Activated CD8-positive, alpha-beta T cell treated with anti-CD3 and anti-CD28 coated beads, Interleukin-2, amount 10 ng/mL, durations not matched to agents 7 days and 5 days (primary cell): ENCODE results near the gene AURKB. TPM values are rescaled to one million over a fixed set of nuclear protein-coding genes. Genes with fewer than 3 reads are reported as not detected.
A peak's percentile ranks its signal among the peaks of the same experiment; 100 is the strongest.
"Not testable (repeated sequence)": the region's sequence is repeated elsewhere in the genome, so short reads cannot be mapped to it uniquely, and the experiment has no call there.

ENCODE experiments used
- ATAC-seq: fragments of 150-1000 bp; cut with Tn5 transposase; one replicate; pipeline ENCODE4 v1.10.0; 2021; ENCODE audit warnings: moderate library complexity
- CTCF ChIA-PET: fragments of 350-600 bp; sonication (Branson Sonifier 250); formaldehyde crosslinking; loops from one replicate; lab custom pipeline; 2021; ENCODE audit warnings: antibody characterized with exemption; lab: Charles Lee
- POLR2A ChIA-PET: fragments of 350-600 bp; sonication (Branson Sonifier 250); formaldehyde crosslinking; loops from one replicate; lab custom pipeline; 2021; ENCODE audit warnings: antibody characterized with exemption; lab: Charles Lee
- DNase-seq: peaks from one replicate; pipeline ENCODE4 v3.0.0-alpha.2; 2020
- H3K27ac Mint-ChIP-seq: one replicate; pipeline ENCODE4 v1.8.0; 2021; ENCODE audit warnings: mild to moderate bottlenecking, mixed read lengths
- H3K27me3 Mint-ChIP-seq: one replicate; pipeline ENCODE4 v1.8.0; 2021; ENCODE audit warnings: low read depth, mixed read lengths
- H3K36me3 Mint-ChIP-seq: one replicate; pipeline ENCODE4 v1.8.0; 2021; ENCODE audit warnings: low read depth, mixed read lengths
- H3K4me1 Mint-ChIP-seq: one replicate; pipeline ENCODE4 v1.8.0; 2021; ENCODE audit warnings: low read depth, mixed read lengths
- H3K4me3 Mint-ChIP-seq: one replicate; pipeline ENCODE4 v1.8.0; 2021; ENCODE audit warnings: mild to moderate bottlenecking, mixed read lengths
- H3K9me3 Mint-ChIP-seq: one replicate; pipeline ENCODE4 v1.8.0; 2022; ENCODE audit warnings: mixed read lengths; ENCODE audit not compliant: insufficient read depth
- total RNA-seq, 2 experiments: library from RNA; stranded (reverse); gene quantifications; one replicate each; pipeline ENCODE4 v1.2.3, GENCODE V29; 2021

AURKB gene
- total RNA-seq: 100 to 1,000 TPM; 182 to 210 TPM

- Mint-ChIP-seq H3K27me3 (no peaks in the 10 kb centered on the region), H3K36me3 (peaks cover 45% of the 10 kb centered on the region), H3K4me1 (peaks cover 41% of the 10 kb centered on the region), H3K27ac (peak within 1 kb of the TSS; percentile 99), H3K4me3 (peak within 1 kb of the TSS; percentile 99), H3K9me3 (no peaks in the 10 kb centered on the region)
- ATAC-seq (peak; percentile 97), DNase-seq (peak; percentile 96)
- ChIA-PET POLR2A (interaction anchor here (0.6 to 9.4 kb wide), 14 partner anchors 9 to 278 kb away, joined by 3 to 92 read pairs (median 6); partner anchors contain the start of genes BORCS6, CNTROB, CTC1 and SLC25A35), CTCF (interaction anchor here (1.0 to 2.1 kb wide), 9 partner anchors 11 to 117 kb away, joined by 3 to 14 read pairs (median 5); no protein-coding TSS in a partner anchor)
Measured at GRCh38 chr17:8209907-8210760, at the start of gene AURKB. AURKB (minus strand) TSS chr17:8210575; CDS start chr17:8210224, 351 bp downstream.

GRCh38 chr17:8257801-8258200, 47.4 kb upstream of the AURKB start:
- Mint-ChIP-seq H3K9me3 (no peaks in the 10 kb centered on the region), H3K4me3 (no peak overlapping the region), H3K27ac (no peak overlapping the region), H3K36me3 (peaks cover 45% of the 10 kb centered on the region), H3K27me3 (no peaks in the 10 kb centered on the region), H3K4me1 (no peaks in the 10 kb centered on the region)
- DNase-seq (no peak), ATAC-seq (no peak)
- CTCF ChIA-PET: interaction anchor here (1.0 kb wide), 1 partner anchor 9 kb away, joined by 4 read pairs; the partner anchor contains the start of gene PFAS
- POLR2A ChIA-PET: interaction anchor here (1.3 kb wide), 1 partner anchor 11 kb away, joined by 3 read pairs; no protein-coding TSS in a partner anchor

GRCh38 chr17:8256691-8257090, 46.3 kb upstream of the AURKB start:
- DNase-seq (no peak), ATAC-seq (no peak)
- H3K9me3 Mint-ChIP-seq: no peaks in the 10 kb centered on the region
- no peaks in the 10 kb centered on the region for H3K27me3 Mint-ChIP-seq
- ChIA-PET POLR2A (interaction anchor here (1.3 kb wide), 1 partner anchor 10 kb away, joined by 3 read pairs; no protein-coding TSS in a partner anchor), CTCF (interaction anchor here (0.7 kb wide), 1 partner anchor 551 kb away, joined by 3 read pairs; no protein-coding TSS in a partner anchor)
- H3K4me3 Mint-ChIP-seq: no peak overlapping the region
- H3K36me3 Mint-ChIP-seq: peaks cover 40% of the 10 kb centered on the region
- no peak overlapping the region for H3K27ac Mint-ChIP-seq
- H3K4me1 Mint-ChIP-seq: no peaks in the 10 kb centered on the region

GRCh38 chr17:8256291-8256690, 45.9 kb upstream of the AURKB start:
- DNase-seq: no peak
- no peak overlapping the region for H3K27ac Mint-ChIP-seq
- no peaks in the 10 kb centered on the region for H3K4me1 Mint-ChIP-seq
- ATAC-seq: no peak
- peaks cover 40% of the 10 kb centered on the region for H3K36me3 Mint-ChIP-seq
- ChIA-PET CTCF (interaction anchor here (0.7 to 1.2 kb wide), 2 partner anchors 39 to 550 kb away, joined by 3 to 5 read pairs; partner anchors contain the start of gene SLC25A35), POLR2A (interaction anchor here (1.3 kb wide), 1 partner anchor 10 kb away, joined by 3 read pairs; no protein-coding TSS in a partner anchor)
- no peaks in the 10 kb centered on the region for H3K9me3 Mint-ChIP-seq
- H3K27me3 Mint-ChIP-seq: no peaks in the 10 kb centered on the region
- no peak overlapping the region for H3K4me3 Mint-ChIP-seq

- H3K27me3 Mint-ChIP-seq: no peaks in the 10 kb centered on the region
- ChIA-PET POLR2A (no interaction called here), CTCF (interaction anchor here (1.2 kb wide), 1 partner anchor 40 kb away, joined by 5 read pairs; the partner anchor contains the start of gene SLC25A35)
- H3K4me3 Mint-ChIP-seq: no peak overlapping the region
- no peak for DNase-seq
- no peak overlapping the region for H3K27ac Mint-ChIP-seq
- peaks cover 36% of the 10 kb centered on the region for H3K36me3 Mint-ChIP-seq
- no peaks in the 10 kb centered on the region for H3K9me3 Mint-ChIP-seq
- ATAC-seq: no peak
- H3K4me1 Mint-ChIP-seq: peaks cover 3% of the 10 kb centered on the region
Measured at GRCh38 chr17:8255499-8255898, 45.1 kb upstream of the AURKB start.

GRCh38 chr17:8254881-8255280, 44.5 kb upstream of the AURKB start:
- ATAC-seq (no peak), DNase-seq (no peak)
- ChIA-PET POLR2A (no interaction called here), CTCF (interaction anchor here (1.2 kb wide), 1 partner anchor 40 kb away, joined by 5 read pairs; the partner anchor contains the start of gene SLC25A35)
- H3K27ac Mint-ChIP-seq: no peak overlapping the region
- H3K27me3 Mint-ChIP-seq: no peaks in the 10 kb centered on the region
- H3K36me3 Mint-ChIP-seq: peaks cover 31% of the 10 kb centered on the region
- no peaks in the 10 kb centered on the region for H3K9me3 Mint-ChIP-seq
- H3K4me3 Mint-ChIP-seq: no peak overlapping the region
- peaks cover 9% of the 10 kb centered on the region for H3K4me1 Mint-ChIP-seq

- H3K9me3 Mint-ChIP-seq: no peaks in the 10 kb centered on the region
- no peak overlapping the region for H3K4me3 Mint-ChIP-seq
- peaks cover 14% of the 10 kb centered on the region for H3K4me1 Mint-ChIP-seq
- POLR2A ChIA-PET: no interaction called here
- CTCF ChIA-PET: no interaction called here
- H3K36me3 Mint-ChIP-seq: peaks cover 31% of the 10 kb centered on the region
- H3K27me3 Mint-ChIP-seq: no peaks in the 10 kb centered on the region
- no peak overlapping the region for H3K27ac Mint-ChIP-seq
- DNase-seq (no peak), ATAC-seq (no peak)
Measured at GRCh38 chr17:8253801-8254200, 43.4 kb upstream of the AURKB start.

- POLR2A ChIA-PET, DNase-seq, H3K9me3 Mint-ChIP-seq, H3K4me3 Mint-ChIP-seq, ATAC-seq, H3K27ac Mint-ChIP-seq, H3K27me3 Mint-ChIP-seq: not testable (repeated sequence)
- Mint-ChIP-seq H3K4me1 (peaks cover 16% of the 10 kb centered on the region), H3K36me3 (peaks cover 27% of the 10 kb centered on the region)
- CTCF ChIA-PET: interaction anchor here (1.2 to 2.8 kb wide), 2 partner anchors 9 to 49 kb away, joined by 3 to 9 read pairs; no protein-coding TSS in a partner anchor
Measured at GRCh38 chr17:8251411-8251810, 41.0 kb upstream of the AURKB start.

- H3K36me3 Mint-ChIP-seq: peaks cover 26% of the 10 kb centered on the region
- H3K9me3 Mint-ChIP-seq: no peaks in the 10 kb centered on the region
- ATAC-seq: no peak
- ChIA-PET CTCF (interaction anchor here (1.0 to 5.0 kb wide), 8 partner anchors 26 to 646 kb away, joined by 3 to 46 read pairs (median 12); partner anchors contain the start of genes ALOXE3, RPL26 and SLC25A35), POLR2A (interaction anchor here (0.8 to 4.8 kb wide), 7 partner anchors 15 to 76 kb away, joined by 3 to 185 read pairs (median 39); partner anchors contain the start of genes RANGRF and SLC25A35)
- H3K27me3 Mint-ChIP-seq: no peaks in the 10 kb centered on the region
- H3K27ac Mint-ChIP-seq: peak overlapping the region; percentile 99
- peaks cover 31% of the 10 kb centered on the region for H3K4me1 Mint-ChIP-seq
- DNase-seq: no peak
- H3K4me3 Mint-ChIP-seq: peak overlapping the region; percentile 96
Measured at GRCh38 chr17:8249621-8250500, 39.5 kb upstream of the AURKB start.

- peaks cover 39% of the 10 kb centered on the region for H3K4me1 Mint-ChIP-seq
- ChIA-PET POLR2A (interaction anchor here (0.6 to 4.8 kb wide), 19 partner anchors 10 to 562 kb away, joined by 3 to 185 read pairs (median 7); partner anchors contain the start of genes AURKB, BORCS6, RANGRF and SLC25A35), CTCF (interaction anchor here (1.0 to 5.0 kb wide), 11 partner anchors 9 to 646 kb away, joined by 3 to 46 read pairs (median 4); partner anchors contain the start of genes ALOXE3, BORCS6, RPL26 and SLC25A35)
- H3K27me3 Mint-ChIP-seq: no peaks in the 10 kb centered on the region
- ATAC-seq (peak; percentile 71), DNase-seq (peak; percentile 97)
- H3K4me3 Mint-ChIP-seq: peak within 1 kb of the TSS; percentile 96
- peak within 1 kb of the TSS; percentile 99 for H3K27ac Mint-ChIP-seq
- H3K9me3 Mint-ChIP-seq: no peaks in the 10 kb centered on the region
- peaks cover 30% of the 10 kb centered on the region for H3K36me3 Mint-ChIP-seq
Measured at GRCh38 chr17:8248751-8249607, 38.6 kb upstream of the AURKB start, which contains the start of gene PFAS. PFAS (plus strand) TSS chr17:8249289; CDS start chr17:8253938, 4,649 bp downstream.
